Loucy (cell line): Measurements from ENCODE around the gene GPR146.

Experiments used
- CTCF ChIP-seq: fragments of 200-600 bp; sonication (generic); conservative IDR thresholded peaks from 2 replicates; pipeline ENCODE4 v1.5.1; 2014; ENCODE audit warnings: mild to moderate bottlenecking, antibody characterized with exemption, low read length
- EZH2phosphoT487 ChIP-seq: fragments of 200-600 bp; IDR thresholded peaks from 2 replicates; pipeline ENCODE4 v1.6.1; 2018; ENCODE audit warnings: antibody characterized with exemption, mild to moderate bottlenecking, moderate library complexity, borderline replicate concordance

- TF ChIP-seq CTCF (no peak), EZH2phosphoT487 (no peak)
Measured at GRCh38 chr7:1079546-1079945, 35.2 kb downstream of the GPR146 start.
